ENCODE results near the gene PVALB.

The PVALB gene

DNA sequence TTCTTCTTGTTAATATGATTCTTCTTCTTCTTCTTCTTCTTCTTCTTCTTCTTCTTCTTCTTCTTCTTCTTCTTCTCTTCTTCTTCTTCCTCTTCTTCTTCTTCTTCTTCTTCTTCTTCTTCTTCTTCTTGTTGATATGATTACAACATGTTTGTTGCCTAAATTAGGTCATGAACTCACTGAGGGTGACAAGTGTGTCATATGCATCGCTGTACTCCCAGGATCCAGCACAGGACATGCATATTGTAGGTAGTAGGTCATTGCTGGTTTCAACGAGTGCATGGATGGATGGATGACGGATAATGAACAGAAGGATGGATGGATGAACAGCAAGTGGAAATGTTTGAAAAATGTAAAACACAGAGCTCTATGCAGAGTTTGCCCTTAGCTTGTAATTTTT, 14.9 kb upstream of the PVALB start:
- H3K9me3 ChIP-seq (ENCODE audit: insufficient read depth, low read length): no peaks in the 10 kb centered on the region
- H4K20me1 ChIP-seq (ENCODE audit: low read depth, low read length): no peaks in the 10 kb centered on the region
- H3F3A ChIP-seq (ENCODE audit: insufficient read depth): no peaks in the 10 kb centered on the region
- H3K27me3 ChIP-seq (ENCODE audit: low read length): no peaks in the 10 kb centered on the region
- H3K4me2 ChIP-seq (ENCODE audit: low read depth, low read length, poor library complexity, severe bottlenecking): no peak overlapping the region
- TF ChIP-seq EZH2phosphoT487 (conservative IDR thresholded peaks at IDR 0.05; ENCODE audit: low read length): no peak
- TF ChIP-seq, protein P1, sequence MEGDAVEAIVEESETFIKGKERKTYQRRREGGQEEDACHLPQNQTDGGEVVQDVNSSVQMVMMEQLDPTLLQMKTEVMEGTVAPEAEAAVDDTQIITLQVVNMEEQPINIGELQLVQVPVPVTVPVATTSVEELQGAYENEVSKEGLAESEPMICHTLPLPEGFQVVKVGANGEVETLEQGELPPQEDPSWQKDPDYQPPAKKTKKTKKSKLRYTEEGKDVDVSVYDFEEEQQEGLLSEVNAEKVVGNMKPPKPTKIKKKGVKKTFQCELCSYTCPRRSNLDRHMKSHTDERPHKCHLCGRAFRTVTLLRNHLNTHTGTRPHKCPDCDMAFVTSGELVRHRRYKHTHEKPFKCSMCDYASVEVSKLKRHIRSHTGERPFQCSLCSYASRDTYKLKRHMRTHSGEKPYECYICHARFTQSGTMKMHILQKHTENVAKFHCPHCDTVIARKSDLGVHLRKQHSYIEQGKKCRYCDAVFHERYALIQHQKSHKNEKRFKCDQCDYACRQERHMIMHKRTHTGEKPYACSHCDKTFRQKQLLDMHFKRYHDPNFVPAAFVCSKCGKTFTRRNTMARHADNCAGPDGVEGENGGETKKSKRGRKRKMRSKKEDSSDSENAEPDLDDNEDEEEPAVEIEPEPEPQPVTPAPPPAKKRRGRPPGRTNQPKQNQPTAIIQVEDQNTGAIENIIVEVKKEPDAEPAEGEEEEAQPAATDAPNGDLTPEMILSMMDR (IDR thresholded peaks at IDR 0.05; ENCODE audit: insufficient read depth, low read length, poor library complexity, severe bottlenecking): no peak
- no peak overlapping the region for H3K4me3 ChIP-seq (ENCODE audit: insufficient read depth, low read length, poor library complexity, severe bottlenecking)
- H3K36me3 ChIP-seq (ENCODE audit: low read length): no peaks in the 10 kb centered on the region
- H2AFZ ChIP-seq (ENCODE audit: low read depth, low read length, severe bottlenecking): no peak overlapping the region
- H3K9me2 ChIP-seq (replicated peaks; ENCODE audit: insufficient read depth, low read length): no peaks in the 10 kb centered on the region
- H3K27ac ChIP-seq (ENCODE audit: low read depth, low read length): no peak overlapping the region
- no peak overlapping the region for H3K9ac ChIP-seq (ENCODE audit: low read length)
- H3K79me2 ChIP-seq (ENCODE audit: insufficient read depth, low read length): no peaks in the 10 kb centered on the region

DNA sequence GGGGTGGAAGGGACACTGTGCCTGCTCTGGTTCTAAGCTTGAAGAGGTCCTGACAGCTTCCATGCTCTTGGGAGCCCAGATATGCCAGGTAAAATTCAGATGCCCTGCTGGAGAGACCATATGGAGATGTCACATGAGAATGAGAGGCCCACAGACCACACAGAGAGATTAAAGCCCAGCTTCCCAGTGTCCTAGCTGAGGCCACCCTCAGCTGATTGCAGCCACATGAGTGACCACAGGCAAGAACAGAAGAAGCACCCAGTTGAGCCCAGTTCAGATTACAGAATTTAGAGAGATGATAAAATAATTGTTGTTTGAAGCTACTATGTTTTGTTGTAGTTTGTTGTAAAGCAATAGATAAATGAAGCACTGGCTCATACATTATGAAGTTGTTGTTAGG, 14.4 kb upstream of the PVALB start:
- Histone ChIP-seq H3K4me3 (ENCODE audit: insufficient read depth, low read length, poor library complexity, severe bottlenecking) (no peak overlapping the region), H3F3A (ENCODE audit: insufficient read depth) (no peaks in the 10 kb centered on the region), H4K20me1 (ENCODE audit: low read depth, low read length) (no peaks in the 10 kb centered on the region), H3K4me2 (ENCODE audit: low read depth, low read length, poor library complexity, severe bottlenecking) (no peak overlapping the region), H3K27ac (ENCODE audit: low read depth, low read length) (no peak overlapping the region), H2AFZ (ENCODE audit: low read depth, low read length, severe bottlenecking) (no peak overlapping the region), H3K9me3 (ENCODE audit: insufficient read depth, low read length) (no peaks in the 10 kb centered on the region), H3K36me3 (ENCODE audit: low read length) (no peaks in the 10 kb centered on the region), H3K9ac (ENCODE audit: low read length) (no peak overlapping the region), H3K9me2 (replicated peaks; ENCODE audit: insufficient read depth, low read length) (no peaks in the 10 kb centered on the region), H3K27me3 (ENCODE audit: low read length) (no peaks in the 10 kb centered on the region), H3K79me2 (ENCODE audit: insufficient read depth, low read length) (no peaks in the 10 kb centered on the region)
- TF ChIP-seq, protein P1 (IDR thresholded peaks at IDR 0.05; ENCODE audit: insufficient read depth, low read length, poor library complexity, severe bottlenecking): no peak
- no peak for TF ChIP-seq EZH2phosphoT487 (conservative IDR thresholded peaks at IDR 0.05; ENCODE audit: low read length)

DNA sequence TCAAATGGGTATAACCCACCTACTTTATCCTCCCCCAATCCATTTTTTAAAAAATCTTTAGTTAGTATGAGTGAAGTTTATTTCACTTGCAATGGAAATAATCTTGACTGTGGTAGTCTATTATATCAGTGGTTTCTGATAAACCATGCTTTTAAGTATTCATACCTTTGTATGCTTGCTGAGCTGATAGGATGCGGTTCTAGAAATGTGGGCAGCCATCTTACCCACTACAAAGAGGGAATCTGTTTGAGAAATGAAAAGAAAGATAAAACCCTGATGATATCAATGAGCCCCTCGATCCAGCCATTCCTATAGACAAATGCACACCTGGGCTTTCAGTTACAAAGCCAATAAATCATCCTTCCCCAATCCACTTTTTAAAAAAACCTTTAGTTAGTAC, 13.8 kb upstream of the PVALB start:
- Histone ChIP-seq H3K9ac (ENCODE audit: low read length) (no peak overlapping the region), H3K79me2 (ENCODE audit: insufficient read depth, low read length) (no peaks in the 10 kb centered on the region), H3K9me3 (ENCODE audit: insufficient read depth, low read length) (no peaks in the 10 kb centered on the region), H4K20me1 (ENCODE audit: low read depth, low read length) (no peaks in the 10 kb centered on the region), H3K4me2 (ENCODE audit: low read depth, low read length, poor library complexity, severe bottlenecking) (no peak overlapping the region), H3K4me3 (ENCODE audit: insufficient read depth, low read length, poor library complexity, severe bottlenecking) (no peak overlapping the region), H3K27me3 (ENCODE audit: low read length) (no peaks in the 10 kb centered on the region), H2AFZ (ENCODE audit: low read depth, low read length, severe bottlenecking) (no peak overlapping the region), H3F3A (ENCODE audit: insufficient read depth) (no peaks in the 10 kb centered on the region), H3K27ac (ENCODE audit: low read depth, low read length) (no peak overlapping the region), H3K36me3 (ENCODE audit: low read length) (no peaks in the 10 kb centered on the region), H3K9me2 (replicated peaks; ENCODE audit: insufficient read depth, low read length) (no peaks in the 10 kb centered on the region)
- TF ChIP-seq EZH2phosphoT487 (conservative IDR thresholded peaks at IDR 0.05; ENCODE audit: low read length): no peak
- TF ChIP-seq, protein P1 (IDR thresholded peaks at IDR 0.05; ENCODE audit: insufficient read depth, low read length, poor library complexity, severe bottlenecking): no peak
